ENCODE data around the gene ASPSCR1.

The ASPSCR1 gene

DNA sequence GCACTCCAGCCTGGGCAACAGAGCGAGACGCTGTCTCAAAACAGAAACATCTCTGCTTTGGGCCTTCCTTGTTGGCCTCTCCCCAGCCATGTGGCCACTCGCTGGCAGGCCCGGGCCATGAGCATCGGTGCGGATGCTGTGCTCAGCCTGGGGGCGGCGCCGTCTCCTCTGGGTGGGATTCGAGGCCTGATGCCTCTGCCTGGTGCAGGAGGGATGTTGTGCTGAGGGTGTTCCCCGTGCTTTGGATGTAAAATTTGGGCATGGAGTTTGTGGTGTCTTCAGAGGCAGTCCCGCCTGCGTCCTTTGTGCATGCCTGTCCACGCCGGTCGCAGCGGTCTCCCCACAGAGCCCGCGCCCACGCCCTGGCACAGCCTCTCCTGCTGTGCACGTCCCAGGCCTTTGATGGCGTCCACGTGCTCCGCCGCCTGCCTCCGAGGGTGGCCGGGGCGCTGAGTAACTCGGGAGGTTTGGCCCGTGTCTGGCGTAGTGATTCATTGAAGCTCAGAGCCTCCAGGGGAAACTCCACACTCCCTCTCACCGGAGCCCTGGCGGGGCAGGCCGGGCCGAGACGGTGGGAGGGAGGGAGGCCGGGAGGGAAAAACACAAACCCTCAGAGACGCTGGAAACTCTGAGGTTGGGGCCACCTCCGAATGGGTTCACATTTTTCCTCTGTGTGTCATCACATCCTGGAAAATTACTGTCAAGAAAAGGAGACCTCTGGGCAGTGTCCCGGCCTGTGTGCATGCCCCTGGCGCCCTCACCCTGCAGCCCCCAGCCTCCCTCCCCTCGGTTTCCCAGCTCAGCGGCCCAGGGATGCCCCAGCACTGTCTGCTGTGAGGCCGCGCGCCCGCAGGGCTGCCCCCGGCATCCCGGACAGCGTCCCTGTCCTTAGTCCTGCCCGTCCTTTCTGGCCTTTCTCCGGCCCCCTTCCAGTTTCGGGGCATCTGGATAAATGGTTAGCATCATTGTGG lies 26.3 kb downstream of the ASPSCR1 start:
- H3K4me3 ChIP-seq (ENCODE audit: low read depth, low read length), result no peak overlapping the region
- TF ChIP-seq, protein P1, sequence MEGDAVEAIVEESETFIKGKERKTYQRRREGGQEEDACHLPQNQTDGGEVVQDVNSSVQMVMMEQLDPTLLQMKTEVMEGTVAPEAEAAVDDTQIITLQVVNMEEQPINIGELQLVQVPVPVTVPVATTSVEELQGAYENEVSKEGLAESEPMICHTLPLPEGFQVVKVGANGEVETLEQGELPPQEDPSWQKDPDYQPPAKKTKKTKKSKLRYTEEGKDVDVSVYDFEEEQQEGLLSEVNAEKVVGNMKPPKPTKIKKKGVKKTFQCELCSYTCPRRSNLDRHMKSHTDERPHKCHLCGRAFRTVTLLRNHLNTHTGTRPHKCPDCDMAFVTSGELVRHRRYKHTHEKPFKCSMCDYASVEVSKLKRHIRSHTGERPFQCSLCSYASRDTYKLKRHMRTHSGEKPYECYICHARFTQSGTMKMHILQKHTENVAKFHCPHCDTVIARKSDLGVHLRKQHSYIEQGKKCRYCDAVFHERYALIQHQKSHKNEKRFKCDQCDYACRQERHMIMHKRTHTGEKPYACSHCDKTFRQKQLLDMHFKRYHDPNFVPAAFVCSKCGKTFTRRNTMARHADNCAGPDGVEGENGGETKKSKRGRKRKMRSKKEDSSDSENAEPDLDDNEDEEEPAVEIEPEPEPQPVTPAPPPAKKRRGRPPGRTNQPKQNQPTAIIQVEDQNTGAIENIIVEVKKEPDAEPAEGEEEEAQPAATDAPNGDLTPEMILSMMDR (IDR thresholded peaks at IDR 0.05; ENCODE audit: low read depth, low read length), result no peak

DNA sequence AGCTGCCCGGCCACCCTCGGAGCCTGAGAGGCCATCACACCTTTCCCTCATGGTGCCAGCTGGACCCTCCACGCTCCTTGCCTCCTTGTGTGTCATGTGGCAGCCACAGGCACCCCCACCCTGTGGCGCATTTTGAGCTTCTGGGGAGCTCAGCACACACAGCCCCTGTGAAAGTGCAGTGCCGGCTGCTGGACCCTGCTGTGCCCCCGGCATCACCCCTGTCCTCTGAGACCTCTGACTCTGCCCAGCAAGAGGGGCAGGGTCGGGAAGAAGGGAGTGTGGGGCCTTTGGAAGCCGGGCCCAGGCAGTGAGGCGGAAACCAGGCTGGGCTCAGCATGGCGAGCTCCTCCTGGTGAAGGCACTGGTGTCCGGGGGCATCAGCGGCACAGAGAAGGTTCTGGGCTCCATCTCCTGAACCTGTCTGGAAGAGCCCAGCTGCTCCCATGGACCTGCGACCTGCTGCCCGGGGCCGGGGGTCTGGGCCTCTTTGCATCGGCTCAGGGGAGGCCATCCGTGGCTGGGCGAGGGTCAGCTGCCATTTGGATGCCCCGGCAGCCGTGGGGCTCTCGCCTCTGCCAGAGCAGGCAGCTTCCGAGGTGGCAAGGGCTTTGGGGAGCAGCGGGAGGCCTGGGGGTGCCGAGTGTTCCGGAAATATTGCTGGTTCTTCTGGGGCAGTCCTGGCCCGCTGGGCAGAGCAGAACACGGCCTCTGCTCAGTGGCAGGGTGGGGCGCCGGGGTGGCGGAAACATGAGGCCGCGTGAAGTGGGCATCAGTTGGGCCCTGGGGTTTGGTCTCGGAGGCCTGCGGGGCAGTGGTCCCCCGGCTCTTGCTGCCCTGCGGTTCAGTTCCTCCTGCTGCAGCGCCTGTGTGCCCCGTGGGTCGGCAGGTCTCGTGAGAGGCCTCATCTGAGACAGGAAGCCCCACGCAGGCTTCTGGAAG lies 27.4 kb downstream of the ASPSCR1 start:
- H3K4me3 ChIP-seq (ENCODE audit: low read depth, low read length), result no peak overlapping the region
- TF ChIP-seq, protein P1 (IDR thresholded peaks at IDR 0.05; ENCODE audit: low read depth, low read length), result no peak

DNA sequence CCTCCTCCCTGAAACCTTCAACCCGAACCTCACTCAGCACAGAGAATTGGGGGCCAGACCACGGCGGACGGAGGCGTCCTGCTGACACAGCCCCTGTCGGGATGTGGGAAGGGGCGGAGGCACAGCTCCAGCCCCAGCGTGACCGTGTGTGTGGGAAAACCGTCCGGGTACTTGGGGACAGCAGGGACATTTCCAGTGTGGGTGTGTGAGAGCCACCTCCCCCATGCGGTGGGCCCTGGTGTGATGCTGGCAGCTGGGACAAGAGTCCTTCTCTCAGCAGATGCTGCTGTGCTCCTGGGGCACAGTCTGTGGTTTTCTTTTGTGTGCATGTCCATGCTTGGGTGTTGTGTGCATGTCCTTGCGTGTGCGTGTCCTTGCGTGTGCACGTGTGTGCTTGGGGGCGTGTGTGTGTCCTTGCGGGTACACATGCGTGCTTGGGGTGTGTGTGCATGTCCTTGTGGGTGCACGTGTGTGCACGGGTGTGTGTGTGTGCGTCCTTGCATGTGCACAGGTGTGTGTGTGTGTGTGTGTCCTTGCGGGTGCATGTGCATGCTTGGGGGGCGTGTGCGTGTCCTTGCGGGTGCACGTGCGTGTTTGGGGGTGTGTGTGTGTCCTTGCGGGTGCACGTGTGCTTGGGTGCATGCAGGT lies 28.4 kb downstream of the ASPSCR1 start:
- H3K4me3 ChIP-seq (ENCODE audit: low read depth, low read length), result no peak overlapping the region
- TF ChIP-seq, protein P1 (IDR thresholded peaks at IDR 0.05; ENCODE audit: low read depth, low read length), result no peak

DNA sequence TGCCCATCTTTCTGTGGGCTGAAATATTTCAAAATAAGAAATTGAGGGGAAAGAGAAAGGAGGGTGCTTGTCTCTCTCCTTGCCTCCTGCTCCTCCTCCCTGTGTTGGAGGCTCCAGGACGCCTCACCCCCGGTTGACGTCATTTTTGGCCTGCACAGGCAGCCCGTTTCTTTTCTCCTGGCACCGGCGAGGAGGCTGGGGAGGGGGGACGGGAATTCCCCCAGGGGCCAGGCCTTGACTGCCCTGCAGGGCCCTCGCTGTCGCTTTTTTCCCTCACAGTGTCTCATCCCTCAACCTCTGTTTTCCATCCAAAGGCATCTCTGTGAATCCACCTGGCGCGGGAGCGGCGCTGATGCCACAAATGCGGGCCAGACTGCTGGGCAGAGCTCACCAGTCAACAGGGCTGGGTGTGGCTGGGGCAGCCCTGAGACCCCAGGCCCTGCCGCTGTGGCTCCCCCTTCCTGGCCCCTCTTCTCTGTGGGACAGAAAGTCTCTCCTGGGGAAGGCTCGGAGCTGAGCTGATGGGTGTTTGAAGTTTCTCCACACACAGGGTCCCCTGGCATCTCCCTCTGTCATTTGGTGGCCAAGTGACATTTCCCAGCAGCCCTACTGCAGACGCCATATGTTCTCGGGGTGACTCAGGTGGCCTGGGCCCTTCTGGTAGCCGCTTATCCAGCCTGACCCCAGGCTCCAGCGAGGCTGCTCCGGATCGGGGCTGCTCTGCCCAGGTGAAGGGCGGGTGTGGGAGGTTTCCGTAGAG lies 29.2 kb downstream of the ASPSCR1 start:
- no peak overlapping the region for H3K4me3 ChIP-seq (ENCODE audit: low read depth, low read length)
- TF ChIP-seq, protein P1 (IDR thresholded peaks at IDR 0.05; ENCODE audit: low read depth, low read length), result no peak

DNA sequence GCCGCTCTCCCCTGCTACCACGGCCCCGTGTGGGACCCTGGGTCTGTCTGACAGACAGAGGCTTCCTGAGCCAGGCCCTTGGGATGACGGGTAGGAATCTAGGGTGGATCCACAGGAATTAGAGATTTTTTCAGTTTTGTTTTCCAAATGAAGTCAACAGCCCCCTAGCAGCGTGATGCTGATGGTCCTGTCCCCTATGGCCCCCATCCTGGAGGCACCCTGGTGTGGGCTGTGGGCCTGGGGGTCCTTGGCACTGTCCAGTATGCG lies 29.7 kb downstream of the ASPSCR1 start:
- TF ChIP-seq, protein P1 (IDR thresholded peaks at IDR 0.05; ENCODE audit: low read depth, low read length), result no peak
- H3K4me3 ChIP-seq (ENCODE audit: low read depth, low read length), result no peak overlapping the region

DNA sequence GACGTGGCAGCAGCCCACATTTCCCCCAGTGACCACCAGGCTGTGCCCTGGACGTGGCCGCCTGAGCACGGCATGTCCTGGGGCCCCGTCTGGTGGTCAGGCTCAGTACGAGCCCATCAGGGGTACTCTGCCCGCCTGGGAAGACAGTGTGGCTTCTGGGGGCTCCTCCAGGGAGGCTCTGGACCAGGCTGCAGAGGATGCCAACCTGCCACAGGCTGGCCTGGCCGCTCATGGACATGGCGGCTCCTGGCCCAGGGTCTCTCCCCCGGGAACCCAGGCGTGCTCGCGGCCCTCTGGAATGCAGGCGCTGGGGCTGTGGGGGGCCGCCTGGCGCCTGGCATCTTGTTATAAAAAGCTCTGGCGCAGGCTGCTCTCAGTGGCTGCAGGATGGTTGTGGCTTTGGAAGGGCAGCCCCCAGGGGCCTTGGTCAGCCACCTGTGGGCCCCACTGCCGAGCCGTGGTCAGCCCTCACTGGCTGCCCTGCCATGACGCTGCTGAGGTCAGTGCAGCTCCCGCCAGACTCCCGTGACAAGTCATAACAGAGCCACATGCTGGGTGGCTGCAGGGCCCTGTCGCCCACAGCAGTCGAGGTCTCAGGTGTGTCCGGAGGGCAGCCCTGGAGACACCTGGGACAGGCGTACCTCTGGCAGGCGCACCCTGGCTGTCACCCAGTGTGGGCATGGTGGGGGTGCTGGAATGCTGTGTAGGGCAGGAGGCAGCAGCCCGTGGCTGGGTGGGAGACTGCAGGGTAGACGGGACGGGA lies 30.2 kb downstream of the ASPSCR1 start:
- TF ChIP-seq, protein P1 (IDR thresholded peaks at IDR 0.05; ENCODE audit: low read depth, low read length), result no peak
- H3K4me3 ChIP-seq (ENCODE audit: low read depth, low read length), result no peak overlapping the region

All from WI38 (cell line).